ENCODE data around the gene COL11A2. TPM values are rescaled to one million over a fixed set of nuclear protein-coding genes. Genes with fewer than 3 reads are reported as not detected.

The COL11A2 gene
- total and polyA plus RNA-seq, 2 experiments from 2014 or later: 1.6 to 2.7 TPM

DNA sequence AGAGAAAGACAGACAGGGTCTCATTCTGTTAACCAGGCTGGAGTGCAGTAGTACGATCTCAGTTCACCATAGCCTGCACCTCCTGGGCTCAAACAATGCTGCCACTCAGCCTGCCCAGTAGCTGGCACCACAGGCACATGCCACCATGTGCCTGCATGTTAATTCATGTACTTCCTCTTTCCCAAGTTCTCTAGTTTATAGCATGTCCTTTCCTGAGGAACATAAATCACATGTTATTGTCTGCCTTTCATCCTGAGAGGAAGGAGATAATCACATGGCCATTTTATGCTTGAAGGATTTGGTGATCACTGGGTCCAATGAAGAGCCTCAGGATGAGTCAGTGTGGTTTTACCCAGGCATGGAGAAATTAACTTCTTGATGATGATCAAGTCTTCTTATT is 47.9 kb downstream of the COL11A2 start:
- H3K4me3 Mint-ChIP-seq: no peak overlapping the region
- no peak overlapping the region for H3K4me2 ChIP-seq
- H3K27me3 Mint-ChIP-seq (ENCODE audit: insufficient read depth, low read depth, poor library complexity): peaks cover 2% of the 10 kb centered on the region
- no peaks in the 10 kb centered on the region for H3F3A ChIP-seq (replicated peaks; ENCODE audit: low read depth)
- TF ChIP-seq, protein P1, sequence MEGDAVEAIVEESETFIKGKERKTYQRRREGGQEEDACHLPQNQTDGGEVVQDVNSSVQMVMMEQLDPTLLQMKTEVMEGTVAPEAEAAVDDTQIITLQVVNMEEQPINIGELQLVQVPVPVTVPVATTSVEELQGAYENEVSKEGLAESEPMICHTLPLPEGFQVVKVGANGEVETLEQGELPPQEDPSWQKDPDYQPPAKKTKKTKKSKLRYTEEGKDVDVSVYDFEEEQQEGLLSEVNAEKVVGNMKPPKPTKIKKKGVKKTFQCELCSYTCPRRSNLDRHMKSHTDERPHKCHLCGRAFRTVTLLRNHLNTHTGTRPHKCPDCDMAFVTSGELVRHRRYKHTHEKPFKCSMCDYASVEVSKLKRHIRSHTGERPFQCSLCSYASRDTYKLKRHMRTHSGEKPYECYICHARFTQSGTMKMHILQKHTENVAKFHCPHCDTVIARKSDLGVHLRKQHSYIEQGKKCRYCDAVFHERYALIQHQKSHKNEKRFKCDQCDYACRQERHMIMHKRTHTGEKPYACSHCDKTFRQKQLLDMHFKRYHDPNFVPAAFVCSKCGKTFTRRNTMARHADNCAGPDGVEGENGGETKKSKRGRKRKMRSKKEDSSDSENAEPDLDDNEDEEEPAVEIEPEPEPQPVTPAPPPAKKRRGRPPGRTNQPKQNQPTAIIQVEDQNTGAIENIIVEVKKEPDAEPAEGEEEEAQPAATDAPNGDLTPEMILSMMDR (conservative IDR thresholded peaks at IDR 0.05; ENCODE audit: low read depth in 2 of 2): no peak
- TF ChIP-seq POLR2AphosphoS5 (IDR thresholded peaks at IDR 0.05; ENCODE audit: low read depth) (no peak), ZNF114 (CRISPR knock-in tag; IDR thresholded peaks at IDR 0.05) (no peak), EZH2phosphoT487 (IDR thresholded peaks at IDR 0.05; ENCODE audit: unreplicated experiment) (no peak), EZH2 (IDR thresholded peaks at IDR 0.05; ENCODE audit: low read depth, unreplicated experiment) (no peak), CREB1 (CRISPR knock-in tag; IDR thresholded peaks at IDR 0.05; ENCODE audit: low read depth) (no peak), NANOG (IDR thresholded peaks at IDR 0.05; ENCODE audit: borderline replicate concordance) (no peak)
- TF ChIP-seq, protein P2, sequence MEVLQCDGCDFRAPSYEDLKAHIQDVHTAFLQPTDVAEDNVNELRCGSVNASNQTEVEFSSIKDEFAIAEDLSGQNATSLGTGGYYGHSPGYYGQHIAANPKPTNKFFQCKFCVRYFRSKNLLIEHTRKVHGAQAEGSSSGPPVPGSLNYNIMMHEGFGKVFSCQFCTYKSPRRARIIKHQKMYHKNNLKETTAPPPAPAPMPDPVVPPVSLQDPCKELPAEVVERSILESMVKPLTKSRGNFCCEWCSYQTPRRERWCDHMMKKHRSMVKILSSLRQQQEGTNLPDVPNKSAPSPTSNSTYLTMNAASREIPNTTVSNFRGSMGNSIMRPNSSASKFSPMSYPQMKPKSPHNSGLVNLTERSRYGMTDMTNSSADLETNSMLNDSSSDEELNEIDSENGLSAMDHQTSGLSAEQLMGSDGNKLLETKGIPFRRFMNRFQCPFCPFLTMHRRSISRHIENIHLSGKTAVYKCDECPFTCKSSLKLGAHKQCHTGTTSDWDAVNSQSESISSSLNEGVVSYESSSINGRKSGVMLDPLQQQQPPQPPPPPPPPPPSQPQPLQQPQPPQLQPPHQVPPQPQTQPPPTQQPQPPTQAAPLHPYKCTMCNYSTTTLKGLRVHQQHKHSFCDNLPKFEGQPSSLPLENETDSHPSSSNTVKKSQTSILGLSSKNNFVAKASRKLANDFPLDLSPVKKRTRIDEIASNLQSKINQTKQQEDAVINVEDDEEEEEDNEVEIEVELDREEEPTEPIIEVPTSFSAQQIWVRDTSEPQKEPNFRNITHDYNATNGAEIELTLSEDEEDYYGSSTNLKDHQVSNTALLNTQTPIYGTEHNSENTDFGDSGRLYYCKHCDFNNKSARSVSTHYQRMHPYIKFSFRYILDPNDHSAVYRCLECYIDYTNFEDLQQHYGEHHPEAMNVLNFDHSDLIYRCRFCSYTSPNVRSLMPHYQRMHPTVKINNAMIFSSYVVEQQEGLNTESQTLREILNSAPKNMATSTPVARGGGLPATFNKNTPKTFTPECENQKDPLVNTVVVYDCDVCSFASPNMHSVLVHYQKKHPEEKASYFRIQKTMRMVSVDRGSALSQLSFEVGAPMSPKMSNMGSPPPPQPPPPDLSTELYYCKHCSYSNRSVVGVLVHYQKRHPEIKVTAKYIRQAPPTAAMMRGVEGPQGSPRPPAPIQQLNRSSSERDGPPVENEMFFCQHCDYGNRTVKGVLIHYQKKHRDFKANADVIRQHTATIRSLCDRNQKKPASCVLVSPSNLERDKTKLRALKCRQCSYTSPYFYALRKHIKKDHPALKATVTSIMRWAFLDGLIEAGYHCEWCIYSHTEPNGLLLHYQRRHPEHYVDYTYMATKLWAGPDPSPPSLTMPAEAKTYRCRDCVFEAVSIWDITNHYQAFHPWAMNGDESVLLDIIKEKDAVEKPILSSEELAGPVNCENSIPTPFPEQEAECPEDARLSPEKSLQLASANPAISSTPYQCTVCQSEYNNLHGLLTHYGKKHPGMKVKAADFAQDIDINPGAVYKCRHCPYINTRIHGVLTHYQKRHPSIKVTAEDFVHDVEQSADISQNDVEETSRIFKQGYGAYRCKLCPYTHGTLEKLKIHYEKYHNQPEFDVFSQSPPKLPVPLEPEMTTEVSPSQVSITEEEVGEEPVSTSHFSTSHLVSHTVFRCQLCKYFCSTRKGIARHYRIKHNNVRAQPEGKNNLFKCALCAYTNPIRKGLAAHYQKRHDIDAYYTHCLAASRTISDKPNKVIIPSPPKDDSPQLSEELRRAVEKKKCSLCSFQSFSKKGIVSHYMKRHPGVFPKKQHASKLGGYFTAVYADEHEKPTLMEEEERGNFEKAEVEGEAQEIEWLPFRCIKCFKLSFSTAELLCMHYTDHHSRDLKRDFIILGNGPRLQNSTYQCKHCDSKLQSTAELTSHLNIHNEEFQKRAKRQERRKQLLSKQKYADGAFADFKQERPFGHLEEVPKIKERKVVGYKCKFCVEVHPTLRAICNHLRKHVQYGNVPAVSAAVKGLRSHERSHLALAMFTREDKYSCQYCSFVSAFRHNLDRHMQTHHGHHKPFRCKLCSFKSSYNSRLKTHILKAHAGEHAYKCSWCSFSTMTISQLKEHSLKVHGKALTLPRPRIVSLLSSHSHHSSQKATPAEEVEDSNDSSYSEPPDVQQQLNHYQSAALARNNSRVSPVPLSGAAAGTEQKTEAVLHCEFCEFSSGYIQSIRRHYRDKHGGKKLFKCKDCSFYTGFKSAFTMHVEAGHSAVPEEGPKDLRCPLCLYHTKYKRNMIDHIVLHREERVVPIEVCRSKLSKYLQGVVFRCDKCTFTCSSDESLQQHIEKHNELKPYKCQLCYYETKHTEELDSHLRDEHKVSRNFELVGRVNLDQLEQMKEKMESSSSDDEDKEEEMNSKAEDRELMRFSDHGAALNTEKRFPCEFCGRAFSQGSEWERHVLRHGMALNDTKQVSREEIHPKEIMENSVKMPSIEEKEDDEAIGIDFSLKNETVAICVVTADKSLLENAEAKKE (CRISPR knock-in tag; IDR thresholded peaks at IDR 0.05): no peak
- TF ChIP-seq, protein P3, sequence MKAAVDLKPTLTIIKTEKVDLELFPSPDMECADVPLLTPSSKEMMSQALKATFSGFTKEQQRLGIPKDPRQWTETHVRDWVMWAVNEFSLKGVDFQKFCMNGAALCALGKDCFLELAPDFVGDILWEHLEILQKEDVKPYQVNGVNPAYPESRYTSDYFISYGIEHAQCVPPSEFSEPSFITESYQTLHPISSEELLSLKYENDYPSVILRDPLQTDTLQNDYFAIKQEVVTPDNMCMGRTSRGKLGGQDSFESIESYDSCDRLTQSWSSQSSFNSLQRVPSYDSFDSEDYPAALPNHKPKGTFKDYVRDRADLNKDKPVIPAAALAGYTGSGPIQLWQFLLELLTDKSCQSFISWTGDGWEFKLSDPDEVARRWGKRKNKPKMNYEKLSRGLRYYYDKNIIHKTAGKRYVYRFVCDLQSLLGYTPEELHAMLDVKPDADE (IDR thresholded peaks at IDR 0.05): no peak
- 0 out of 2 replicates have a peak, but pooled peaks cover 3% of the 10 kb centered on the region for H3K9me2 ChIP-seq (ENCODE audit: insufficient read depth)
- H4K20me1 ChIP-seq (replicated peaks; ENCODE audit: insufficient read depth): no peaks in the 10 kb centered on the region
- no peak overlapping the region for H3K4me3 ChIP-seq
- H3K79me2 ChIP-seq (replicated peaks; ENCODE audit: insufficient read depth): no peaks in the 10 kb centered on the region
- no peak for ATAC-seq
- H2AFZ ChIP-seq: no peak overlapping the region
- H3K27ac Mint-ChIP-seq: no peak overlapping the region
- H3K4me1 ChIP-seq (ENCODE audit: insufficient read depth): peaks cover 9% of the 10 kb centered on the region
- H3K36me3 ChIP-seq (ENCODE audit: insufficient read depth): no peaks in the 10 kb centered on the region
- H3K36me3 Mint-ChIP-seq (ENCODE audit: low read depth): 0 out of 3 replicates have a peak, but pooled peaks cover 4% of the 10 kb centered on the region
- peaks cover 17% of the 10 kb centered on the region for H3K4me1 Mint-ChIP-seq
- H3K9me3 Mint-ChIP-seq: peaks cover 5% of the 10 kb centered on the region; the same call in 2 of the 3 replicates
- no peak for DNase-seq (ENCODE audit: low spot score)
- H3K27ac ChIP-seq (ENCODE audit: low read depth): no peak overlapping the region
- no peaks in the 10 kb centered on the region for H3K27me3 ChIP-seq (ENCODE audit: insufficient read depth)

All from GM23338 (cell line).